MM.1S (cell line): ENCODE data around the gene NBAS.

ENCODE experiments used
- CTCF ChIP-seq: fragments of 300-600 bp; sonication (generic); IDR thresholded peaks from 2 replicates; pipeline ENCODE4 v1.5.1; 2016; ENCODE audit warnings: antibody characterized with exemption, low read length, mixed read lengths
- EZH2 ChIP-seq: fragments of 300-600 bp; sonication (generic); optimal IDR thresholded peaks from 2 replicates; pipeline ENCODE3; 2017; ENCODE audit warnings: low read depth, mild to moderate bottlenecking, antibody characterized with exemption, low read length, mixed read lengths
- EZH2phosphoT487 ChIP-seq: fragments of 300-600 bp; sonication (generic); IDR thresholded peaks from 2 replicates; pipeline ENCODE4 v1.6.1; 2018; ENCODE audit warnings: antibody characterized with exemption, low read length

GRCh38 chr2:15388406-15389325, 172.5 kb downstream of the NBAS start:
- TF ChIP-seq CTCF (no peak), EZH2 (no peak), EZH2phosphoT487 (no peak)
